GM12878 (cell line): ENCODE measurements around the gene ZNF429. TPM values are rescaled to one million over a fixed set of nuclear protein-coding genes. Genes with fewer than 3 reads are reported as not detected.

Experiments
- ATAC-seq: fragments of 200-7000 bp; cut with Tn5 transposase; 3 replicates; pipeline ENCODE4 v1.9.1; 2020; ENCODE audit warnings: mild to moderate bottlenecking, moderate library complexity
- BruUV-seq: library from RNA; stranded (reverse); fragments of 400-500 nt; replicated peaks from 2 replicates; lab custom pipeline; 2021; lab: Mats Ljungman, UMichigan
- CTCF ChIA-PET: fragments of 300-600 bp; sonication (Branson Sonifier 250); formaldehyde crosslinking; extraction: SDS; loops from one replicate; lab custom pipeline; 2021; ENCODE audit warnings: inconsistent platforms; lab: Yijun Ruan, JAX
- POLR2A ChIA-PET: fragments of 350-600 bp; formaldehyde crosslinking; extraction: SDS; loops from one replicate; lab custom pipeline; 2021; ENCODE audit warnings: inconsistent platforms; lab: Charles Lee
- RAD21 ChIA-PET: fragments of 300-600 bp; sonication (Branson Sonifier 250); formaldehyde crosslinking; loops from one replicate; lab custom pipeline; 2023; ENCODE audit warnings: antibody characterized with exemption; ENCODE audit not compliant: unreplicated experiment; lab: Charles Lee
- SMC1A ChIA-PET: fragments of 300-600 bp; sonication (Branson Sonifier 250); formaldehyde crosslinking; loops from one replicate; lab custom pipeline; 2023; ENCODE audit not compliant: unreplicated experiment, uncharacterized antibody; lab: Charles Lee
- DNase-seq: peaks from one replicate; pipeline ENCODE4 v3.0.0-alpha.2; 2011; ENCODE audit warnings: low read depth, low spot score
- FAIRE-seq: peaks from 3 replicates; lab custom pipeline; 2011; peaks lifted over from hg19 to GRCh38; lab: Jason Lieb, UNC
- H2AFZ ChIP-seq: 2 replicates; pipeline ENCODE4 v1.6.0; 2011; ENCODE audit warnings: low read depth, low read length, control low read depth; ENCODE audit not compliant: control insufficient read depth
- H3K27ac ChIP-seq: 2 replicates; pipeline ENCODE4 v1.5.1; 2011; ENCODE audit warnings: control low read depth; ENCODE audit not compliant: control insufficient read depth, insufficient read depth
- H3K27me3 ChIP-seq, 2 experiments: replicated peaks in 1 of 2; 2 replicates each; pipeline versions ENCODE4 v1.6.0 to v1.6.1; 2011; ENCODE audit warnings: low read length in 1 of 2; ENCODE audit not compliant: control insufficient read depth in 2 of 2, insufficient read depth in 2 of 2
- H3K36me3 ChIP-seq, 2 experiments: 2 replicates each; pipeline ENCODE4 v1.5.1; 2011; ENCODE audit warnings: low read length in 1 of 2; ENCODE audit not compliant: control insufficient read depth in 2 of 2, insufficient read depth in 2 of 2
- H3K4me1 ChIP-seq: 2 replicates; pipeline ENCODE4 v1.6.1; 2011; ENCODE audit warnings: mild to moderate bottlenecking, low read length, moderate library complexity, mixed read lengths; ENCODE audit not compliant: control insufficient read depth, insufficient read depth
- H3K4me2 ChIP-seq: 2 replicates; pipeline ENCODE4 v1.6.0; 2011; ENCODE audit warnings: control low read depth; ENCODE audit not compliant: control insufficient read depth, insufficient read depth
- H3K4me3 ChIP-seq: fragments of 200-600 bp; sonication (generic); 2 replicates; pipeline ENCODE4 v1.5.1; 2016
- H3K79me2 ChIP-seq: 2 replicates; pipeline ENCODE4 v1.6.0; 2011; ENCODE audit warnings: low read length; ENCODE audit not compliant: control insufficient read depth, insufficient read depth
- H3K9ac ChIP-seq: 2 replicates; pipeline ENCODE4 v1.8.0; 2011; ENCODE audit warnings: low read length, control low read depth, mixed read lengths; ENCODE audit not compliant: control insufficient read depth, insufficient read depth
- H3K9me3 ChIP-seq: replicated peaks from 3 replicates; pipeline ENCODE4 v1.5.1; 2011; ENCODE audit warnings: mild to moderate bottlenecking, low read length; ENCODE audit not compliant: control insufficient read depth, insufficient read depth
- H4K20me1 ChIP-seq: 2 replicates; pipeline ENCODE4 v1.6.0; 2011; ENCODE audit not compliant: control insufficient read depth, insufficient read depth
- BACH1 ChIP-seq: fragments of 450-650 bp; IDR thresholded peaks from 2 replicates; pipeline ENCODE4 v1.6.1; 2017; ENCODE audit warnings: mild to moderate bottlenecking, borderline replicate concordance
- BCL11A ChIP-seq: IDR thresholded peaks from 2 replicates; pipeline ENCODE4 v1.6.1; 2011; ENCODE audit warnings: low read depth, low read length
- CBFB ChIP-seq: IDR thresholded peaks from 2 replicates; pipeline ENCODE4 v1.6.1; 2016; ENCODE audit warnings: antibody characterized with exemption, low read depth
- FOXK2 ChIP-seq: fragments of 450-650 bp; IDR thresholded peaks from 2 replicates; pipeline ENCODE4 v1.6.1; 2017; ENCODE audit warnings: mild to moderate bottlenecking, moderate library complexity
- NFYA ChIP-seq: IDR thresholded peaks from 2 replicates; pipeline ENCODE4 v1.6.1; 2011; ENCODE audit warnings: low read depth, mild to moderate bottlenecking, low read length, improper control_type of control experiment, borderline replicate concordance
- NFYB ChIP-seq: IDR thresholded peaks from 2 replicates; pipeline ENCODE4 v1.6.1; 2011; ENCODE audit warnings: low read depth, mild to moderate bottlenecking, low read length, improper control_type of control experiment, moderate library complexity; ENCODE audit not compliant: insufficient read depth
- NRF1 ChIP-seq: conservative IDR thresholded peaks from 2 replicates; pipeline ENCODE4 v1.6.1; 2011; ENCODE audit warnings: mild to moderate bottlenecking, low read depth, low read length, improper control_type of control experiment
- PKNOX1 ChIP-seq: fragments of 450-650 bp; IDR thresholded peaks from 2 replicates; pipeline ENCODE4 v1.6.1; 2016; ENCODE audit warnings: mild to moderate bottlenecking
- SPI1 ChIP-seq: IDR thresholded peaks from 2 replicates; pipeline ENCODE4 v1.6.1; 2011; ENCODE audit warnings: low read depth, mild to moderate bottlenecking, low read length, moderate library complexity, borderline replicate concordance; ENCODE audit not compliant: insufficient read depth
- USF1 ChIP-seq: IDR thresholded peaks from 2 replicates; pipeline ENCODE4 v1.6.1; 2011; ENCODE audit warnings: borderline replicate concordance, low read depth, mild to moderate bottlenecking, moderate library complexity, mixed read lengths, low read length; ENCODE audit not compliant: insufficient read depth; ENCODE audit errors: extremely low read length
- USF2 ChIP-seq: IDR thresholded peaks from 2 replicates; pipeline ENCODE4 v1.6.1; 2011; ENCODE audit warnings: low read depth, low read length, improper control_type of control experiment, borderline replicate concordance
- ZBTB11 ChIP-seq: fragments of 450-650 bp; formaldehyde crosslinking; IDR thresholded peaks from 2 replicates; pipeline ENCODE4 v1.5.0; 2022; ENCODE audit warnings: mild to moderate bottlenecking, missing genetic modification characterization
- ZNF384 ChIP-seq: IDR thresholded peaks from 2 replicates; pipeline ENCODE4 v1.6.1; 2012; ENCODE audit warnings: low read depth, mild to moderate bottlenecking, low read length, improper control_type of control experiment, borderline replicate concordance
- ZZZ3 ChIP-seq: IDR thresholded peaks from 2 replicates; pipeline ENCODE4 v1.6.1; 2011; ENCODE audit warnings: low read depth; ENCODE audit not compliant: control insufficient read depth, insufficient read length
- WGBS: methylation state at CpG from one replicate; pipeline ENCODE4 v1.1.6; 2016; ENCODE audit warnings: low lambda C conversion rate; ENCODE audit not compliant: insufficient replicate concordance, insufficient coverage; ENCODE audit errors: missing lambda C conversion rate; 5-methylcytosine and 5-hydroxymethylcytosine counted together
- in situ Hi-C: fragments of 300-500 bp; cut with MboI; formaldehyde crosslinking; loops from 9 replicates; pipeline ENCODE4 v1.14.3; 2018; ENCODE audit warnings: mixed read lengths
- intact Hi-C: fragments of 100-400 bp; cut with micrococcal nuclease; formaldehyde crosslinking; loops from one replicate; pipeline ENCODE4 v1.14.2; 2022; ENCODE audit not compliant: unreplicated experiment
- polyA plus RNA-seq, 11 experiments: library from polyadenylated mRNA; depleted of rRNA in 4 of 11; unstranded in 6 of 11; stranded (reverse) in 5 of 11; fragments of >200 nt; fragmentation: Nextera tagmentation in 4 of 11; fragmentation: Illumina TruSeq in 1 of 11; extraction: Ambion mirVana in 4 of 11; extraction: Trizol in 1 of 11; gene quantifications; 1 replicate in 1 of 11; 2 replicates in 10 of 11; pipeline versions ENCODE4 v1.2.1 to v1.2.3, GENCODE V29; 2011 to 2016; ENCODE audit warnings: inconsistent platforms in 2 of 11, missing spikeins in 2 of 11, low read depth in 1 of 11
- total RNA-seq, 4 experiments: library from RNA; depleted of rRNA in 3 of 4; stranded (reverse); fragments of >200 nt in 3 of 4; fragmentation: Illumina TruSeq in 1 of 4; extraction: Trizol in 1 of 4; gene quantifications; 2 replicates each; pipeline versions ENCODE4 v1.2.1 to v1.2.3, GENCODE V29; 2013 to 2021
- TF ChIP-seq, protein P1 (sequence below): fragments of 450-650 bp; formaldehyde crosslinking; IDR thresholded peaks from 2 replicates; pipeline ENCODE4 v1.4.0; 2022; ENCODE audit warnings: mild to moderate bottlenecking, moderate library complexity

The ZNF429 gene
- total and polyA plus RNA-seq, 10 of the 15 experiments (the other 5 are each of a cell fraction or from before 2014, with no cell fraction given), result 1.4 to 4.3 (median 2.8) TPM

DNA sequence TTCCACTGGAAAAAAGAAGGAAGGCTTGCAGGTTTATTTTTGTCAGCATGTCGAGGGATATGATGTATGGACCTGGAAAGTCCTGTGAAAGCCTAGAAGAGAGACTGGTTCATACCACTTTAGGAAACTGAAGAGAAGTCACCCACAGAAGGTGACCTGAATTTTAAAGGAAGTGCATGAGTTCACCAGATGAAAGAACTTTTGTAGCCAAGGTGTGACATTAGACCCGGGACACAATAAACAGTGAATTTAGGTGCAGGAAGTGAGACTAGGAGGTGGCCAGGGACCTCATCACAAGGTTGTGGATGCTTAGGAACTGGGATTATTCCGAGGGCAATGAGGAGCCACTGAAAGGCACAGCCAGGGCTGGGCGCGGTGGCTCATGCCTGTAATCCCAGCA lies 79.1 kb downstream of the ZNF429 start:
- 52% methylated on average over 5 of the region's 5 CpGs for WGBS
- Histone ChIP-seq H3K79me2 (no peaks in the 10 kb centered on the region), H3K4me3 (no peak overlapping the region), H3K9ac (no peak overlapping the region), H3K9me3 (peaks cover 4% of the 10 kb centered on the region; the same call in 2 of the 3 replicates), H3K4me2 (no peak overlapping the region), H3K27me3 (no peaks in the 10 kb centered on the region), H3K36me3 (no peaks in the 10 kb centered on the region), H3K27ac (no peak overlapping the region), H3K4me1 (no peaks in the 10 kb centered on the region), H4K20me1 (no peaks in the 10 kb centered on the region), H2AFZ (no peak overlapping the region)
- ChIA-PET SMC1A (no interaction called here), CTCF (no interaction called here), RAD21 (no interaction called here), POLR2A (no interaction called here)
- no peak for ATAC-seq
- intact Hi-C loops (no loop called here), in situ Hi-C loops (no loop called here)
- BruUV-seq, result no TSS peak
- FAIRE-seq, result no peak
- no peak for DNase-seq
- TF ChIP-seq FOXK2 (no peak), USF1 (no peak), ZZZ3 (no peak), NFYB (no peak), SPI1 (no peak), USF2 (no peak), NFYA (no peak), ZNF384 (no peak), PKNOX1 (no peak), BACH1 (no peak), NRF1 (no peak), BCL11A (no peak), ZBTB11 (no peak), CBFB (no peak)
- TF ChIP-seq, protein P1, sequence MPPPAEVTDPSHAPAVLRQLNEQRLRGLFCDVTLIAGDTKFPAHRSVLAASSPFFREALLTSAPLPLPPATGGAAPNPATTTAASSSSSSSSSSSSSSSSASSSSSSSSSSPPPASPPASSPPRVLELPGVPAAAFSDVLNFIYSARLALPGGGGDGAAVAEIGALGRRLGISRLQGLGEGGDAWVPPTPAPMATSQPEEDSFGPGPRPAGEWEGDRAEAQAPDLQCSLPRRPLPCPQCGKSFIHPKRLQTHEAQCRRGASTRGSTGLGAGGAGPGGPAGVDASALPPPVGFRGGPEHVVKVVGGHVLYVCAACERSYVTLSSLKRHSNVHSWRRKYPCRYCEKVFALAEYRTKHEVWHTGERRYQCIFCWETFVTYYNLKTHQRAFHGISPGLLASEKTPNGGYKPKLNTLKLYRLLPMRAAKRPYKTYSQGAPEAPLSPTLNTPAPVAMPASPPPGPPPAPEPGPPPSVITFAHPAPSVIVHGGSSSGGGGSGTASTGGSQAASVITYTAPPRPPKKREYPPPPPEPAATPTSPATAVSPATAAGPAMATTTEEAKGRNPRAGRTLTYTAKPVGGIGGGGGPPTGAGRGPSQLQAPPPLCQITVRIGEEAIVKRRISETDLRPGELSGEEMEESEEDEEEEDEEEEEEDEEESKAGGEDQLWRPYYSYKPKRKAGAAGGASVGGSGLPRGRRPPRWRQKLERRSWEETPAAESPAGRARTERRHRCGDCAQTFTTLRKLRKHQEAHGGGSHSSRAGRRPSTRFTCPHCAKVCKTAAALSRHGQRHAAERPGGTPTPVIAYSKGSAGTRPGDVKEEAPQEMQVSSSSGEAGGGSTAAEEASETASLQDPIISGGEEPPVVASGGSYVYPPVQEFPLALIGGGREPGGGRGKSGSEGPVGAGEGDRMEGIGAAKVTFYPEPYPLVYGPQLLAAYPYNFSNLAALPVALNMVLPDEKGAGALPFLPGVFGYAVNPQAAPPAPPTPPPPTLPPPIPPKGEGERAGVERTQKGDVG (CRISPR knock-in tag), result no peak
